GM12878 (cell line): Measurements from ENCODE around the gene PPP6R2.

Experiments used
- POLR2AphosphoS5 ChIP-seq: IDR thresholded peaks from 2 replicates; pipeline ENCODE4 v1.6.1; 2011; ENCODE audit warnings: mild to moderate bottlenecking, low read length, inconsistent platforms
- TCF12 ChIP-seq: IDR thresholded peaks from 2 replicates; pipeline ENCODE4 v1.6.1; 2011; ENCODE audit warnings: low read depth, mild to moderate bottlenecking, low read length
- ZZZ3 ChIP-seq: IDR thresholded peaks from 2 replicates; pipeline ENCODE4 v1.6.1; 2011; ENCODE audit warnings: low read depth; ENCODE audit not compliant: control insufficient read depth, insufficient read length

DNA sequence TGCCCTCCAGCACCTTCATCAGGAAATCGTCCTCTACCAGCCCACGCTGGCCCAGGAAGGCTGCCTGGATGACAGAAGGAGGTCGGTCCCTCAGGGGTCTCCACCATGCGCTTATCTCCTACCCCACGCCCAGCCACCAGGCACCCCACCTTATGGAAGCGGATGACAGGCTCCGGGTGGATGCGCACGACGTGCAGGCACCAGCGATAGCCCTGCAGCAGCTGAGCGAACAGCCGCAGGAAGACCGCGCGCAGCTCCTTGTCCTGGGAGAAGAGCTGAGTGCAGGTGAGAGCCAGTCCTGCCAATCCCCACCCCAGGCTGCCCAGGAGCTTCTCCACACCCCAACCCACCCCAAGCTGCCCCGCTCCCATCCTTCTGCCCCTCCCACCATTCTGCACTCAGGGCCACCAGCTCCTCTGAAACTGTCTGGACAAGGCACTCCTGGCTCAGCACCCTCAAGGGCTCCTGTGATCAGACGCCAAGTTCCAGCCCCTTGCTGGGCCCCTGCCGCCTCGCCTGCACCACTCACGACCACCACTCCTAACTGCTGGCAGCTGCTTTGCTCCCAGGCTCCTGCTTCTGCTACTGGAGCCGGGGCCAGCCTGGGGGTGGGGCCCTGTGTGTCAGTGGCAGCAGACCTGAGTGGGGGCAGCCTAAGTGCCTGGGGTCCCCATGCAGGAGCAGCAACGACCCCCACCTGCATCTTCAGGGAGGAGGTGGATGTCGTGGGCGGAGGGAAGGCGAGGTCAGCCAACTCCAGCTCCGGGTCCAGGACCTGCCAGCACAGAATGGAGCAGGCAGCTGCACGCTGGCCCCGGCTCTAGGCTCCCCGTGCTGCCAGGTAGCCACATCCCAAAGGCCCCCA lies 122.2 kb downstream of the PPP6R2 start:
- no peak for TF ChIP-seq ZZZ3
- no peak for TF ChIP-seq POLR2AphosphoS5
- TF ChIP-seq TCF12: no peak
